HepG2 (cell line): ENCODE data around the gene NFATC3. TPM values are rescaled to one million over a fixed set of nuclear protein-coding genes. Genes with fewer than 3 reads are reported as not detected.

ENCODE experiments used
- ATAC-seq: fragments of 200-7000 bp; cut with Tn5 transposase; 3 replicates; pipeline ENCODE4 v1.9.1; 2020; ENCODE audit warnings: mild to moderate bottlenecking, moderate library complexity
- BruUV-seq: library from RNA; stranded (reverse); fragments of 400-500 nt; replicated peaks from 2 replicates; lab custom pipeline; 2021; lab: Mats Ljungman, UMichigan
- CTCF ChIA-PET: fragments of 300-600 bp; formaldehyde crosslinking; extraction: SDS; loops from one replicate; lab custom pipeline; 2021; ENCODE audit warnings: low total read pairs, inconsistent platforms, low intra/inter-chr PET ratio; lab: Yijun Ruan, JAX
- POLR2A ChIA-PET: fragments of 350-600 bp; sonication (Branson Sonifier 250); formaldehyde crosslinking; loops from one replicate; lab custom pipeline; 2020; ENCODE audit warnings: antibody characterized with exemption, inconsistent platforms; lab: Yijun Ruan, JAX
- DNase-seq: peaks from one replicate; pipeline ENCODE4 v3.0.0-alpha.2; 2015; ENCODE audit warnings: low spot score
- FAIRE-seq: peaks from 3 replicates; lab custom pipeline; 2011; peaks lifted over from hg19 to GRCh38; lab: Jason Lieb, UNC
- H2AFZ ChIP-seq: one replicate; pipeline ENCODE4 v1.6.1; 2011; ENCODE audit warnings: low read length, inconsistent platforms
- H3K27ac ChIP-seq: fragments of 300-600 bp; 3 replicates; pipeline ENCODE4 v1.8.0; 2011; ENCODE audit warnings: mixed run types, mild to moderate bottlenecking, mixed read lengths, low read length, inconsistent platforms; ENCODE audit not compliant: insufficient read depth; ENCODE audit errors: extremely low read length
- H3K27me3 ChIP-seq, 2 experiments: fragments of 200-600 bp in 1 of 2; 2 replicates in 1 of 2; 3 replicates in 1 of 2; pipeline versions ENCODE4 v1.6.0 to v1.8.0; 2011; ENCODE audit warnings: low read length in 2 of 2, mild to moderate bottlenecking in 2 of 2, moderate library complexity in 2 of 2, inconsistent platforms in 1 of 2; ENCODE audit not compliant: insufficient read depth in 2 of 2, control insufficient read depth in 1 of 2
- H3K36me3 ChIP-seq, 2 experiments: fragments of 200-600 bp in 1 of 2; replicated peaks in 1 of 2; 2 replicates in 1 of 2; 3 replicates in 1 of 2; pipeline versions ENCODE4 v1.5.1 to v1.8.0; 2011; ENCODE audit warnings: low read length in 2 of 2, inconsistent platforms in 1 of 2; ENCODE audit not compliant: insufficient read depth in 2 of 2, control insufficient read depth in 1 of 2
- H3K4me1 ChIP-seq: 2 replicates; pipeline ENCODE4 v1.5.1; 2012; ENCODE audit warnings: low read length, inconsistent platforms; ENCODE audit not compliant: insufficient read depth
- H3K4me2 ChIP-seq: 2 replicates; pipeline ENCODE4 v1.6.0; 2011; ENCODE audit warnings: low read depth, low read length, inconsistent platforms
- H3K4me3 ChIP-seq, 3 experiments: fragments of 200-600 bp in 1 of 3; sonication (generic), shearing (Covaris generic) in 1 of 3; replicated peaks in 1 of 3; 2 replicates each; pipeline ENCODE4 v1.5.1; 2011 to 2016; ENCODE audit warnings: low read length in 3 of 3, inconsistent platforms in 2 of 3, low read depth in 2 of 3, mild to moderate bottlenecking in 2 of 3, control low read depth in 1 of 3, mixed read lengths in 1 of 3; ENCODE audit not compliant: insufficient read depth in 1 of 3
- H3K79me2 ChIP-seq: one replicate; pipeline ENCODE4 v1.6.1; 2011; ENCODE audit warnings: low read length, inconsistent platforms; ENCODE audit not compliant: insufficient read depth
- H3K9ac ChIP-seq: 2 replicates; pipeline ENCODE4 v1.6.0; 2011; ENCODE audit warnings: mild to moderate bottlenecking, low read depth, low read length, inconsistent platforms; ENCODE audit not compliant: insufficient read depth
- H3K9me3 ChIP-seq: 2 replicates; pipeline ENCODE4 v1.5.1; 2012; ENCODE audit warnings: mild to moderate bottlenecking, low read length
- H4K20me1 ChIP-seq: 2 replicates; pipeline ENCODE4 v1.6.0; 2011; ENCODE audit warnings: inconsistent platforms, mild to moderate bottlenecking, low read length, moderate library complexity; ENCODE audit not compliant: insufficient read depth
- CREB1 ChIP-seq, 2 experiments: fragments of 450-650 bp in 1 of 2; IDR thresholded peaks; 2 replicates each; pipeline ENCODE4 v1.6.1; 2016 to 2017; ENCODE audit warnings: control low read depth in 1 of 2, mild to moderate bottlenecking in 1 of 2, missing compliant biosample characterization in 1 of 2, missing genetic modification characterization in 1 of 2
- HNF4A ChIP-seq: sonication (generic); formaldehyde crosslinking; IDR thresholded peaks from 2 replicates; pipeline ENCODE4 v1.4.0; 2020; ENCODE audit warnings: missing genetic modification reagents
- MED8 ChIP-seq: sonication (generic); formaldehyde crosslinking; IDR thresholded peaks from 2 replicates; pipeline ENCODE4 v1.8.1; 2023; ENCODE audit warnings: mild to moderate bottlenecking, missing genetic modification reagents; ENCODE audit not compliant: insufficient replicate concordance
- PCBP2 ChIP-seq: fragments of 200-400 bp; formaldehyde crosslinking; optimal IDR thresholded peaks from 2 replicates; pipeline ENCODE3; 2018; ENCODE audit warnings: low read length, low read depth; ENCODE audit not compliant: poor library complexity, severe bottlenecking
- ZBTB7A ChIP-seq: sonication (generic); formaldehyde crosslinking; IDR thresholded peaks from 2 replicates; pipeline ENCODE4 v1.8.0; 2022; ENCODE audit warnings: mild to moderate bottlenecking, missing genetic modification reagents
- ZNF121 ChIP-seq: sonication (generic); formaldehyde crosslinking; IDR thresholded peaks from 2 replicates; pipeline ENCODE4 v1.5.0; 2020; ENCODE audit warnings: mild to moderate bottlenecking, missing genetic modification reagents
- ZNF713 ChIP-seq: sonication (generic); formaldehyde crosslinking; IDR thresholded peaks from 2 replicates; pipeline ENCODE4 v1.4.0; 2020; ENCODE audit warnings: mild to moderate bottlenecking, missing genetic modification reagents
- ZNF768 ChIP-seq: sonication (generic); formaldehyde crosslinking; IDR thresholded peaks from 2 replicates; pipeline ENCODE4 v1.4.0; 2020; ENCODE audit warnings: missing genetic modification reagents
- ZNF839 ChIP-seq: sonication (generic); formaldehyde crosslinking; IDR thresholded peaks from 2 replicates; pipeline ENCODE4 v1.4.0; 2020; ENCODE audit warnings: missing genetic modification reagents, mild to moderate bottlenecking, borderline replicate concordance
- WGBS: methylation state at CpG from one replicate; pipeline ENCODE4 v1.1.6; 2017; ENCODE audit warnings: low lambda C conversion rate; 5-methylcytosine and 5-hydroxymethylcytosine counted together
- in situ Hi-C: cut with HindIII; loops from 2 replicates; pipeline ENCODE4 v1.10.0; 2017; ENCODE audit warnings: low pct_unique_long_range_greater_than_20kb; ENCODE audit not compliant: extremely low pct_ligation_motif_present
- intact Hi-C: fragments of 100-400 bp; cut with micrococcal nuclease; formaldehyde crosslinking; loops from one replicate; pipeline ENCODE4 v1.10.0; 2022; ENCODE audit not compliant: unreplicated experiment
- polyA plus RNA-seq, 8 experiments: library from polyadenylated mRNA; depleted of rRNA in 3 of 8; stranded (reverse) in 7 of 8; unstranded in 1 of 8; fragments of >200 nt; fragmentation: Illumina TruSeq in 4 of 8; extraction: Trizol in 4 of 8; gene quantifications; 2 replicates each; pipeline versions ENCODE4 v1.2.1 to v1.2.3, GENCODE V29; 2011 to 2016; ENCODE audit warnings: low read depth in 4 of 8, missing spikeins in 1 of 8, mixed read lengths in 1 of 8; ENCODE audit not compliant: insufficient read depth in 1 of 8
- total RNA-seq, 5 experiments: library from RNA; depleted of rRNA; stranded (reverse); fragments of >200 nt; fragmentation: Illumina TruSeq; extraction: Trizol; gene quantifications; 2 replicates each; pipeline ENCODE4 v1.2.3, GENCODE V29; 2016; ENCODE audit warnings: low read depth in 1 of 5
- TF ChIP-seq, protein P1 (sequence below): sonication (generic); formaldehyde crosslinking; IDR thresholded peaks from 2 replicates; pipeline ENCODE4 v1.5.1; 2020; ENCODE audit warnings: missing genetic modification reagents, mild to moderate bottlenecking, borderline replicate concordance
- TF ChIP-seq, protein P2 (sequence below): sonication (generic); formaldehyde crosslinking; IDR thresholded peaks from 2 replicates; pipeline ENCODE4 v1.5.1; 2020; ENCODE audit warnings: mild to moderate bottlenecking, missing genetic modification reagents, moderate library complexity

NFATC3 gene
- total and polyA plus RNA-seq, 2 of the 13 experiments (the other 11 are each of a cell fraction or from before 2014, with no cell fraction given) = 52.6 to 62.7 TPM

DNA sequence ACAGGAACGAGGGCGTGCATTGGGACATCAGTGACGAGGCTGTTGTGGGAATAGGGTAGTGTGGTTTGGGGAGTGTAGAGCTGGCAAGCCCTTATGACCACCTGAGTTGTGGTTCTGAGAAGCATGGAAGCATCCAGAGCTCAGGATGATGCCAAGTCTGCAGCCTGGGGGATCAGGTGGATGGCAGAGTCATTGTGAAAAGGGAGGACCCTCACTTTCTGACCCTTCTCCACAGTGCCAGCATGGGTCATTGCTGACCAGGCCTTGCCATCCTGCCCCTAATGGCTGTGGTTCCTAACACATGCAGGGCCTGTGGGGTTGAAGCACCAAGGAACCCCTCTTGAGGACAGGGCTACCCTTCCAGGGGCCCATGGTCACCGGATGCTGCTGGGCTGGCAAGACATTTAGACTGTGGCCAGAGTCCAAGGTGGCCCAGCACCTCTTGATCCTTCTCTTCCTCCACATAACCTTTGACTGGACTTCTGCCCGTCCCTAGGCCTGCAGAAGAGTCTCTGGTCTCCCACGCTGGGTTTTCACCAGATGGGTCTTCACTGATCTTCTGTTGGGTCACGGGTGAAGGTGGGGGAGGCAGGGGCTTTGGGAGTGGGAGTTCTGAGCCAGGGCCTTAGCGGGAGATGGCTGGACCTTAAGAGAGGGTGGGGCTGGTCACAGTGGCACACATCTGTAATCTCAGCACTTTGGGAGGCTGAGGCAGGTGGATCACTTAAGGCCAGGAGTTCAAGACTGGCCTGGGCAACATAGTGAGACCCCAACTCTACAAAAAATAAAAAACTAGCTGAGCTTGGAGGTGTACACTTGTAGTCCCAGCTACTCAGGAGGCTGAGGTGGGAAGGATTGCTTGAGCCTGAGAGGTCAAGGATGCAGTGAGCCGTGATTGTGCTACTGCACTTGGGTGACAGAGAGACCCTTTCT lies 158.0 kb downstream of the NFATC3 start:
- no peak for DNase-seq
- intact Hi-C loops = no loop called here
- POLR2A ChIA-PET = interaction anchor here (0.9 to 2.9 kb wide), 5 partner anchors 8 to 68 kb away, joined by 3 to 23 read pairs (median 11); partner anchors contain the start of genes PRMT7, SLC7A6 and SLC7A6OS
- TF ChIP-seq ZNF121 (CRISPR knock-in tag) (peak; percentile 62), MED8 (CRISPR knock-in tag) (peak; percentile 16), ZNF713 (CRISPR knock-in tag) (no peak), CREB1 (IDR thresholded peaks at IDR 0.05) (no peak), CREB1 (CRISPR knock-in tag; IDR thresholded peaks at IDR 0.05) (no peak), HNF4A (CRISPR knock-in tag) (peak; percentile 29; the same call in 1 of the 2 replicates), PCBP2 (no peak), ZBTB7A (CRISPR knock-in tag) (0 out of 2 replicates have a peak, but pooled peaks have one; percentile 24), ZNF839 (CRISPR knock-in tag) (0 out of 2 replicates have a peak, but pooled peaks have one; percentile 36), ZNF768 (CRISPR knock-in tag) (peak; percentile 39; the same call in 1 of the 2 replicates)
- TF ChIP-seq, protein P1, sequence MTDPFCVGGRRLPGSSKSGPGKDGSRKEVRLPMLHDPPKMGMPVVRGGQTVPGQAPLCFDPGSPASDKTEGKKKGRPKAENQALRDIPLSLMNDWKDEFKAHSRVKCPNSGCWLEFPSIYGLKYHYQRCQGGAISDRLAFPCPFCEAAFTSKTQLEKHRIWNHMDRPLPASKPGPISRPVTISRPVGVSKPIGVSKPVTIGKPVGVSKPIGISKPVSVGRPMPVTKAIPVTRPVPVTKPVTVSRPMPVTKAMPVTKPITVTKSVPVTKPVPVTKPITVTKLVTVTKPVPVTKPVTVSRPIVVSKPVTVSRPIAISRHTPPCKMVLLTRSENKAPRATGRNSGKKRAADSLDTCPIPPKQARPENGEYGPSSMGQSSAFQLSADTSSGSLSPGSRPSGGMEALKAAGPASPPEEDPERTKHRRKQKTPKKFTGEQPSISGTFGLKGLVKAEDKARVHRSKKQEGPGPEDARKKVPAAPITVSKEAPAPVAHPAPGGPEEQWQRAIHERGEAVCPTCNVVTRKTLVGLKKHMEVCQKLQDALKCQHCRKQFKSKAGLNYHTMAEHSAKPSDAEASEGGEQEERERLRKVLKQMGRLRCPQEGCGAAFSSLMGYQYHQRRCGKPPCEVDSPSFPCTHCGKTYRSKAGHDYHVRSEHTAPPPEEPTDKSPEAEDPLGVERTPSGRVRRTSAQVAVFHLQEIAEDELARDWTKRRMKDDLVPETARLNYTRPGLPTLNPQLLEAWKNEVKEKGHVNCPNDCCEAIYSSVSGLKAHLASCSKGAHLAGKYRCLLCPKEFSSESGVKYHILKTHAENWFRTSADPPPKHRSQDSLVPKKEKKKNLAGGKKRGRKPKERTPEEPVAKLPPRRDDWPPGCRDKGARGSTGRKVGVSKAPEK (CRISPR knock-in tag) = no peak
- TF ChIP-seq, protein P2, sequence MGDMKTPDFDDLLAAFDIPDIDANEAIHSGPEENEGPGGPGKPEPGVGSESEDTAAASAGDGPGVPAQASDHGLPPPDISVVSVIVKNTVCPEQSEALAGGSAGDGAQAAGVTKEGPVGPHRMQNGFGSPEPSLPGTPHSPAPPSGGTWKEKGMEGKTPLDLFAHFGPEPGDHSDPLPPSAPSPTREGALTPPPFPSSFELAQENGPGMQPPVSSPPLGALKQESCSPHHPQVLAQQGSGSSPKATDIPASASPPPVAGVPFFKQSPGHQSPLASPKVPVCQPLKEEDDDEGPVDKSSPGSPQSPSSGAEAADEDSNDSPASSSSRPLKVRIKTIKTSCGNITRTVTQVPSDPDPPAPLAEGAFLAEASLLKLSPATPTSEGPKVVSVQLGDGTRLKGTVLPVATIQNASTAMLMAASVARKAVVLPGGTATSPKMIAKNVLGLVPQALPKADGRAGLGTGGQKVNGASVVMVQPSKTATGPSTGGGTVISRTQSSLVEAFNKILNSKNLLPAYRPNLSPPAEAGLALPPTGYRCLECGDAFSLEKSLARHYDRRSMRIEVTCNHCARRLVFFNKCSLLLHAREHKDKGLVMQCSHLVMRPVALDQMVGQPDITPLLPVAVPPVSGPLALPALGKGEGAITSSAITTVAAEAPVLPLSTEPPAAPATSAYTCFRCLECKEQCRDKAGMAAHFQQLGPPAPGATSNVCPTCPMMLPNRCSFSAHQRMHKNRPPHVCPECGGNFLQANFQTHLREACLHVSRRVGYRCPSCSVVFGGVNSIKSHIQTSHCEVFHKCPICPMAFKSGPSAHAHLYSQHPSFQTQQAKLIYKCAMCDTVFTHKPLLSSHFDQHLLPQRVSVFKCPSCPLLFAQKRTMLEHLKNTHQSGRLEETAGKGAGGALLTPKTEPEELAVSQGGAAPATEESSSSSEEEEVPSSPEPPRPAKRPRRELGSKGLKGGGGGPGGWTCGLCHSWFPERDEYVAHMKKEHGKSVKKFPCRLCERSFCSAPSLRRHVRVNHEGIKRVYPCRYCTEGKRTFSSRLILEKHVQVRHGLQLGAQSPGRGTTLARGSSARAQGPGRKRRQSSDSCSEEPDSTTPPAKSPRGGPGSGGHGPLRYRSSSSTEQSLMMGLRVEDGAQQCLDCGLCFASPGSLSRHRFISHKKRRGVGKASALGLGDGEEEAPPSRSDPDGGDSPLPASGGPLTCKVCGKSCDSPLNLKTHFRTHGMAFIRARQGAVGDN (CRISPR knock-in tag) = peak; percentile 32; the same call in 1 of the 2 replicates
- TF ChIP-seq, all 625 proteins: peak for 7
- CTCF ChIA-PET = no interaction called here
- H4K20me1 ChIP-seq = no peaks in the 10 kb centered on the region
- ATAC-seq = no peak
- no peaks in the 10 kb centered on the region for H3K79me2 ChIP-seq
- H3K4me1 ChIP-seq = peaks cover 52% of the 10 kb centered on the region
- no peak overlapping the region for H2AFZ ChIP-seq
- H3K4me3 ChIP-seq = no peak overlapping the region
- no peaks in the 10 kb centered on the region; a peak in 1 of 5 replicates for H3K27me3 ChIP-seq
- no TSS peak for BruUV-seq
- in situ Hi-C loops = no loop called here
- H3K27ac ChIP-seq = no peak overlapping the region
- no peaks in the 10 kb centered on the region for H3K36me3 ChIP-seq
- H3K9ac ChIP-seq = no peak overlapping the region
- WGBS = 54% methylated on average over 9 of the region's 9 CpGs
- 0 out of 2 replicates have a peak overlapping the region, but pooled peaks have one; percentile 1 for H3K4me2 ChIP-seq
- H3K9me3 ChIP-seq = no peaks in the 10 kb centered on the region
- FAIRE-seq = no peak
